Skin epidermis (tissue), 12 donors: Measurements from ENCODE around the gene NRN1L.
"Not testable (repeated sequence)": the region's sequence is repeated elsewhere in the genome, so short reads cannot be mapped to it uniquely, and the experiment has no call there.

Experiments used
- H3K27ac ChIP-seq, 21 experiments: fragments of 200-600 bp; sonication (generic) in 11 of 21; one replicate each; pipeline ENCODE4 v1.5.0; 2020; ENCODE audit warnings: mild to moderate bottlenecking in 3 of 21, inconsistent platforms in 2 of 21, moderate library complexity in 2 of 21
- H3K4me3 ChIP-seq, 7 experiments: fragments of 200-600 bp; sonication (generic) in 2 of 7; one replicate each; pipeline ENCODE4 v1.5.0; 2020; ENCODE audit warnings: inconsistent platforms in 2 of 7, mild to moderate bottlenecking in 2 of 7, moderate library complexity in 1 of 7

NRN1L gene

DNA sequence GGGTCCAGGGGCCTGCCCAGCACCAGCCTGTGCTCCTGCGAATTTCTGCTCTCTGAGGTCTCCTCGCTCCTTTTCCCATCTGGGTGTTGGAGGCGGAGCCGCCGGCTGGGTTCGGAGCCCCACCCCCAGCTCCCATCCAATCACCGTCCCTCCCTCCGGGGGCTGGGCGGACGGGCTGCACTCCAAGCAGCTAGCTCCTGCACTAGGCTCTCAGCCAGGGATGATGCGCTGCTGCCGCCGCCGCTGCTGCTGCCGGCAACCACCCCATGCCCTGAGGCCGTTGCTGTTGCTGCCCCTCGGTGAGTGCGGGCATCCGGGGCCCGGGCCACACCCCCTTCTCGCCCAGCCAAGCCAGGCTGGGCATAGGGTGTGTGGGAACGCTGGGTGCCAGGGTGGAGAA, at the start of gene NRN1L:
Gene NRN1L, plus strand, starts transcription at position 202 of the 400 bp plus-strand sequence. Its CDS starts 19 bp downstream, at position 221.
- peak within 1 kb of the TSS in 1 of 21 experiments; percentile 26 for H3K27ac ChIP-seq
- no peak within 1 kb of the TSS for H3K4me3 ChIP-seq

DNA sequence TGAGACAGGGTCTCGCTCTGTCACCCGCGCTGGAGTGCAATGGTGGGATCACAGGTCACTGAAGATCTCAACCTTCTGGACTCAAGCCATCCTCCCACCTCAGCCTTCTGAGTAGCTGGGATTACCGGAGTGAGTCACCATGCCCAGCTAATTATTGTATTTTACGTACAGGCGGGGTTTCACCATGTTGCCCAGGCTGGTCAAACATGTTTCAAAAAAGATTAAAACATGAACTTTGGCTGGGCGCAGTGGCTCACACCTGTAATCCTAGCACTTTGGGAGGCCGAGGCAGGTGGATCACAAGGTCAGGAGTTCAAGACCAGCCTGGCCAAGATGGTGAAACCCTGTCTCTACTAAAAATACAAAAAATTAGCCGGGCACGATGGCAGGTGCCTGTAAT, 47.5 kb upstream of the NRN1L start:
- not testable (repeated sequence) for H3K4me3 ChIP-seq

DNA sequence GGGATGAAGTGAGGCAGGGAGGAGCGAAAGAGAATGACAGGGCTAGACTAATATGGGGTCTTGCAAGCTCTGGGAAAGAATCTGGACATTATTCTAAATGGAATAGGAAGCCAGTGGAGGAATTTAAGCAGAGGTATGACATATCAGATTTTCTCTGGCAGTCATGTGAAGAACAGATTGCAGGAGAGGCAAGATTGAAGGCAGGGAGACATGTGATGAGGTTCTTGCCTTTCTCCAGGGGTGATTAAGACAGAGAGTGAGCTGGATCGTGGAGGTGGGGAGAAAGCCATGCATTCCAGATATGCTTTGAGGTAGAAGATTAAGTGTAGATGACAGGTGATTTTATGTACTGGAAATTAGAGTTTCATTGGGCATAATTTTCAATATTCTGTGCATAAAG, 46.9 kb upstream of the NRN1L start:
- H3K27ac ChIP-seq = no peak overlapping the region
- no peak overlapping the region for H3K4me3 ChIP-seq

More for the DNA sequence above, 47.5 kb upstream of the NRN1L start:
- not testable (repeated sequence) for H3K27ac ChIP-seq

DNA sequence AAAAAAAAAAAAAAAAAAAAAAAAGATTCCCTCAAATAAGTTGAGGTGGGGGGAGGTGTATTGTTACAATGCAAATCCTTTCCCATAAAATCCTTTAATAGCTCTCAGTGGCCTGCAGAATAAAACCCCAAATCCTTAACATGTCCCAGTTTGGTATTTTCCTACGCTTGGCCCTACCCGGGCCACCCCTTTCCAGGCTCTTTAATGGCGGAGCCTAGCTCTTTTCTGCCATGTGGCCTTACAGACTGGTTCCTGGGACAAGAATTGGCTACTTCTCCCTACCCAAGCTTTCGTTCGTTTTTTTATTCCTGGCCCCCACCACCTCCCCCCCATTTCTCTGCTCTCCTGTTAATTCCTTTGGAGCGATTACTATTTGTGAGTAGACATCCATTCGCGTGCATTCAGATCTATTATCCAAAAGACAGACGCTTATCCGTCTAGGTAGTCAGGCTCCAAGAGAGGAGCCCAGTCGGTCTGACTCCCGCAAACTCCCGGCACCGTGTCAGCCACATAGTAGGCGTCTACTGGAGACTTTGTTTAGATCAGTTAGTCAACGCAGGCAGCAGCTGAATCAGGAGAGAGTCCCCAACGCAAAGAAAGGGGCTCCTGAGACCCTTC, 43.4 kb upstream of the NRN1L start:
- Histone ChIP-seq H3K4me3 (peak overlapping the region; percentile 67 to 84 (median 71)), H3K27ac (peak overlapping the region in 20 of 21 experiments; percentile 93 to 100 (median 99))

DNA sequence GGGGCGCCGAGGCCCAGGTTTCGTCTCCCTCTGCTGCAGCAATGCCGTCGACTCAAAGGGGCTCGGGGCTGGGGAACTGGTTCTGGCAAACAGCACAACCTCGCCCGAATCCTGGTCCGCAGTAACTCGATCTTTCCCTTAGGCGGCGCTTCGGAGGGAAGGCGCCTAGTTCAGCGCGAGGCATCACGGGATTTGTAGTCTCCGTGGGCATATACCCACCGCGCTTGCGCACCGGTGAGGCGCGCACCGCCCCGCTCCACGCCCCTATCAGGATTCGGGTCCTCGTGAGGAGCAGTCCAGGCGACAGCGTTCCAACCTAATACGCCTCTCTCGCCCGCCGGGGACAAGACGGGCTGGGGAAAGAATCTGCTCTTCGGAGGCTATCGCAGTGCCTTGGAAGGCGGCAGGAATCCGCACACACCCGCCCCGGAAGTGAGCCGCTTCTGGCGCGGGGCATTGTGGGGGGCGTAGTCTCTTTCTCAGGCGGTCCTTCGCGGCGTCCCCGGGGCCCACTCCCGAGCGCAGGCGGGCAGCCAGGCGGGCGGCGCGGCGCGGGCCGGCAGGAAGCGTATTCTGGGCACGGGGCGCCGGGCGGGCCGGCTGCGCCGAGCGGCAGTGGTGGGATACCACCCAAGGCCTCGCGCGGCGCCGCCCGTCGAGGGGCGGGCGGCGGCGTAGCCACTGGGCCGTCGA, 42.7 kb upstream of the NRN1L start, which contains the start of gene THAP11:
Gene THAP11, plus strand, starts transcription at position 505 of the 693 bp plus-strand sequence. CDS start 235 bp downstream, outside the sequence.
- H3K27ac ChIP-seq = peak within 1 kb of the TSS; percentile 78 to 100 (median 99)

DNA sequence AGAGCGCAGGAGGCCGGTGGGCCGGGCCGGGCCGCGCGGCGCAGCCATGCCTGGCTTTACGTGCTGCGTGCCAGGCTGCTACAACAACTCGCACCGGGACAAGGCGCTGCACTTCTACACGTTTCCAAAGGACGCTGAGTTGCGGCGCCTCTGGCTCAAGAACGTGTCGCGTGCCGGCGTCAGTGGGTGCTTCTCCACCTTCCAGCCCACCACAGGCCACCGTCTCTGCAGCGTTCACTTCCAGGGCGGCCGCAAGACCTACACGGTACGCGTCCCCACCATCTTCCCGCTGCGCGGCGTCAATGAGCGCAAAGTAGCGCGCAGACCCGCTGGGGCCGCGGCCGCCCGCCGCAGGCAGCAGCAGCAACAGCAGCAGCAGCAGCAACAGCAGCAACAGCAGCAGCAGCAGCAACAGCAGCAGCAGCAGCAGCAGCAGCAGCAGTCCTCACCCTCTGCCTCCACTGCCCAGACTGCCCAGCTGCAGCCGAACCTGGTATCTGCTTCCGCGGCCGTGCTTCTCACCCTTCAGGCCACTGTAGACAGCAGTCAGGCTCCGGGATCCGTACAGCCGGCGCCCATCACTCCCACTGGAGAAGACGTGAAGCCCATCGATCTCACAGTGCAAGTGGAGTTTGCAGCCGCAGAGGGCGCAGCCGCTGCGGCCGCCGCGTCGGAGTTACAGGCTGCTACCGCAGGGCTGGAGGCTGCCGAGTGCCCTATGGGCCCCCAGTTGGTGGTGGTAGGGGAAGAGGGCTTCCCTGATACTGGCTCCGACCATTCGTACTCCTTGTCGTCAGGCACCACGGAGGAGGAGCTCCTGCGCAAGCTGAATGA, 42.0 kb upstream of the NRN1L start:
- H3K4me3 ChIP-seq = peak overlapping the region; percentile 67 to 84 (median 71)
- peak overlapping the region; percentile 78 to 100 (median 99) for H3K27ac ChIP-seq

More for the DNA sequence above, 42.7 kb upstream of the NRN1L start, which contains the start of gene THAP11:
- H3K4me3 ChIP-seq = peak within 1 kb of the TSS; percentile 67 to 84 (median 71)

DNA sequence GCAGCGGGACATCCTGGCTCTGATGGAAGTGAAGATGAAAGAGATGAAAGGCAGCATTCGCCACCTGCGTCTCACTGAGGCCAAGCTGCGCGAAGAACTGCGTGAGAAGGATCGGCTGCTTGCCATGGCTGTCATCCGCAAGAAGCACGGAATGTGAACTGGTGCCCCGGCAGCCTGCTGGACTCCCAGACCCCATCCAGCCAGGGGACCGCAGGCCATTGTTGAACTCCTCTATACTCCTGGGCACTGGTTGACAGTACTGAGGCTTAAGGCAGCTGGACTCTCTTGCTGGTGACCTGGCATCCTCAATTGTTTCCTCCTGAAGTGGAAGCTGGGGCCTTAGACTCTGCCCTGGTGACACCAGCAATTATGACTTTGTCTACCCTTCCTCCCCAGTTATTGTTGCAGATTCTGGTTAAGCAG, 41.3 kb upstream of the NRN1L start:
- peak overlapping the region in 19 of 21 experiments; percentile 93 to 100 (median 99) for H3K27ac ChIP-seq

DNA sequence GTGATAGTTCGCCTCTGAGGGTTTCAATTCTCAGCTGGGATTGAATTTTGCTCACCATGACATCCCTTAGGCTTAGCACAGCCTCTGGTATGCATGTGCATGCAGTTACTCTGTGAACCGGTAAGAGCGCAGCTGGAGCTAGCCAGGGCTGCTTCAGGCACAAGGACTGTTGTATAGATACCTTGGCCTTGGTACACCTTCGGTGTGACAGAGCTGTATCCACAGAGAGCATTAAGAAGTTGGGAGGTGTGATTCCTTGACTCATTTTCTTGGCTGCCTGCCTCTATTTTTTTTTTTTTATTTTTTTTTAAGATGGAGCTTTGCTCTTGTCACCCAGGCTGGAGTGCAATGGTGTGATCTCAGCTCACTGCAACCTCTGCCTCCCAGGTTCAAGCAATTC, 40.2 kb upstream of the NRN1L start:
- peak overlapping the region in 8 of 21 experiments; percentile 29 to 99 (median 94) for H3K27ac ChIP-seq
- no peak overlapping the region for H3K4me3 ChIP-seq

More for the DNA sequence above, 41.3 kb upstream of the NRN1L start:
- peak overlapping the region; percentile 67 to 84 (median 71) for H3K4me3 ChIP-seq

DNA sequence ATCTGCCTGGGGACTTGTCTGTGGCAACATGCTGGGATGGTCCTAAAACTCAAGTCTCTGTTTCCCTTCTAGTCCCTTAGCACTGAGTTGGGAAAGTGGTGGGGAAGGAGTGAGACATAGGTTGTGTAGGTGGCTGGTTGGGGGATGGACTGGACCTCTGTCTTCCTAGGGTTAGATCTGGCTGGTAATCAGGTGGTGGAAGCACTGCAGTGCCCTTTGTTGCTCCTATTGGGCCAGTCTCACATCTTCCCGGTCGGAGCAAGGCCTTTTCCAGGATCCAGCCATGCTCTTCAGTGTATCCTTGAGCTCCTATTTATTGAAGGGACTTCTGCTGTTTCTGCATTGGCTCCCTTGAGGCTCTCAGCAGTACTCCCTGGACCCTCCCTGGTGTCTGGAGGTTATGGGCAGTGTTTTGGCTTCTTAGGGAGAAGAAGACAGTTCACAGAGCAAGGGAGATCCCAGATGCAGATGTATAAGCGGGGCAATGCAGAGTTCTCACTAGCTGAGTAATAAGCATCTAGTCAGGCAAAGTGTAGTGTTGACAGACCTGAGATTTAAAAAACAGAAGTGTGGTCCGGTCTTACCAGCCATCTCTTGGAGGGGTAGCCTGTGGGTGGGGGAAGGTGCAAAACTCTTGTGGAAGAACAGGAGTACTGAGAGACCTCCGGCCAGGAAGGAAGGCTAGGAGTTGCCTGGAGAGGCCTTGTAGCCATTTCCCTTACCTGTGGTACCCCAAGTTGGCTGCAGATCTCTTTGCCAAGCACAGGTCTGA, 39.2 kb upstream of the NRN1L start:
- peak overlapping the region in 20 of 21 experiments; percentile 88 to 98 (median 93) for H3K27ac ChIP-seq

DNA sequence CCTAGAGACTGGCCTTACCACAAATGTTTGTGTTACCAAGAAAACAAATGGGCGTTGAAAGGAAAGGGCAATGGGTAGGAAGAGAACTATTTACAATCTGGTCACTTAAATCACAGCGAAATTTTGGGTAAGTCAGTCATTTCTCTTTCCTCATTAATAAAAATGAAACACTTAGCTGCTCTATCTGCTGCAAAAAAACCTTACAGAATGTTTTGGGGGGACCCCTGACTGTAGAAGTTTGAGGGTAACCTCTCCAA, 38.7 kb upstream of the NRN1L start:
- peak overlapping the region; percentile 65 to 97 (median 90) for H3K4me3 ChIP-seq

More for the DNA sequence above, 39.2 kb upstream of the NRN1L start:
- peak overlapping the region in 3 of 7 experiments; percentile 65 to 97 (median 96) for H3K4me3 ChIP-seq

DNA sequence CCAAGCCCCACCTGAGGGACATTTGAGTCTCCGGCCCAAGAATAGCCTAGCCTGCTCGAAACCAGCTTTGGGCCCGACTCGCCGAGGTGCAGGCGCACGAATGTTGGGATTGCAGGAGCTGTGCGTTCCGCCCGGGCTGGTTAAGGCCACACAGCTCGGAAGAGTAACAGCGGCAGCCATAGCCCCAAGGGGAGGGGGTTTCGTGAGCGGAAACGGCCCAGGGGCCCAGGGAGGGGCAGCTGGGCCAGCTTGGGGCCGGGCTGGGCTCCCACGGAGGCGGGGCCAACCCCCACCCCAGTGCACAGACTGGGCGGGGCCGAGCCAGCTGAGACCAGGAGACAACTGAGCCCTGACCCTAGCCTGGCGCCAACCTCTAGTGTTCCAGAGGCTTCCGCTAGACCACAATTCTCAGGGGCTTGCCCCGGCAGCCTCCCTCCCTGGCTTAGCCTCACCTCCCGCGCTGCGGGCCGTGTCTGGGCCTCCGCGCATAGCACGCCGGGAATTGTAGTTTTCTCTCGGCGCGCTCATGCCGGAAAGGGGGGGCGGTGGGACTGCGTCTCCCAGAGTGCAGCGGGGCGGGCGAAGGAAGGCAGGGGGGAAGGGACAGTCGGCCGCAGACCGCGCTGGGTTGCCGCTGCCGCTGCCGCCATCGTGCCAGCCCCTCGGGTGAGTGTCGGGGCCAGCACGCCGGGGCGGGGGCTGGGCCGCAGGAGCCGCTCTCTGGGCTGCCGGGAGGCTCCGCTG, 38.2 kb upstream of the NRN1L start, which contains the start of gene NUTF2:
Gene NUTF2, plus strand, starts transcription at position 614 of the 744 bp plus-strand sequence. CDS start 18,198 bp downstream, outside the sequence.
- Histone ChIP-seq H3K4me3 (peak within 1 kb of the TSS; percentile 65 to 97 (median 90)), H3K27ac (peak within 1 kb of the TSS; percentile 71 to 98 (median 93))

More for the DNA sequence above, 38.7 kb upstream of the NRN1L start:
- H3K27ac ChIP-seq = peak overlapping the region in 20 of 21 experiments; percentile 88 to 98 (median 93)

DNA sequence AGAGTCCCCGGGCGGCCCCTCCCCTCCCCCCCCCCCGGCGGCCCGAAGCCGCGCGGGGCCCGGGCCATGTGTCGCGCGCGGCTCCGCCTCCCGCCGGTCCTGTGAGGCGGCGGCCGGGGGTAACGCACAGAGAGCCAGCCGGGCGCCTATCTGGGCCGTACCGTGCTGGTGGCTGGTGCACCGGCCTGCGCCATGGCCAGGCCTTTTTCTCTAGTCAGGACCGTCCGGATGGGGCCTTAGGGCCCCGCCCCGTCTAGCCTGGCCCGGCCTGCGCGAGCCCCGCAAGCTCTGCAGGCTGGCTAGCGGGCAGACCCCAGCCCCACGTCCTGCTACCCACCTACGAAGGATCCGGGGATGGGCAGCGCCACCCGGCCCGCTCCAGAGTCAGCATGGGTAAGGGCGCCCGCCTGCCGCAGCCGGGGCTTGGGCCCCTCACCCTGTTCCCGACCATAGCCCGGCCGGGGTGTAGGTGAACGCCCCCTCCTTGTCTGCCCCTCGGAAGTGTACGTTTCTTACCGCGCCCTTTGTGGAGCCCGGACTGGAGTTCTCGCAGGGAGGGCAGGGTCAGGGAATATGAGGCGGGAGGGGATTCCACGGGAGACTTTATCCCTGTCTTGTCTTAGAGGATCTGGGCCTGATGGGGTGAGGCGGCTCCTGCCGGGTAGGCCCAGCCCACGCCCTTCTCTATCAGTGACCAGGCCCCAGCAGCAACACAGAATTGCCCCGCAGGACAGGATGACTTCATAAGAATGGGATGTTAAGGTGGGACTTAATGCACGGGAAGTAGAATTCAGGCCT, 37.4 kb upstream of the NRN1L start, which contains the start of gene CENPT:
Gene CENPT, minus strand, starts transcription at position 630 of the 798 bp plus-strand sequence. CDS start 13,834 bp downstream, outside the sequence.
- Histone ChIP-seq H3K4me3 (peak within 1 kb of the TSS; percentile 65 to 97 (median 90)), H3K27ac (peak within 1 kb of the TSS; percentile 71 to 98 (median 93))

DNA sequence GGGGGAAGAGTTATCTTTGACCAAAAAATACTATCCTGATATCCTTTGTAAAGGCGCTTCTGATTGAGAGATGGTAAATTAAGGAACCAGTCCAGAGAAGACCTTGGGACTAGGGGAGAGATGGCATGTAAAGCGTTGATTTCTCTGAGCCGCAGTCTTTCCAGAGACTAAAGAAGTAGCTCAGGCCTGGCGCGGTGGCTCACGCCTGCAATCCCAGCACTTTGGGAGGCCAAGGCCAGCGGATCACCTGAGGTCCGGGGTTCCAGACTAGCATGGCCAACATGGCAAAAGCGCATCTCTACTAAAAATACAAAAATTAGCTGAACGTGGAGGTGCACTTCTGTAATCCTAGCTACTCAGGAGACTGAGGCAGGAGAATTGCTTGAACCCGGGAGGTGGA, 36.6 kb upstream of the NRN1L start:
- peak overlapping the region in 18 of 21 experiments; percentile 57 to 98 (median 92) for H3K27ac ChIP-seq
- H3K4me3 ChIP-seq = peak overlapping the region in 6 of 7 experiments; percentile 65 to 97 (median 90)

DNA sequence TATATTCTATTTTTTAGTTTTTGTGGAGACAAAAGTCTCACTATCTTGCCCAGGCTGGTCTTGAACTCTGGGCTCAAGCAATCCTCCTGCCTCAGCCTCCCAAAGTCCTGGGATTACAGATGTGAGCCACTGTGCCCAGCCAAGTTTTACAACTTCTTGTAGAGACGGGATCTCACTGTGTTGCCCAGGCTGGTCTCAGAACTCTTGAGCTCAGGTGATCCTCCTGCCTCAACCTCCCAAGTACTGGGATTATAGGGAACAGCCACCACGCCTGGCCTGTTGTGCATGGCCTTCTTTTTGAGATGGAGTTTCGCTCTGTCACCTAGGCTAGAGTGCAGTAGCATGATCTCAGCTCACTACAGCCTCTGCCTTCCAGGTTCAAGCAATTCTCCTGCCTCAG, 31.0 kb upstream of the NRN1L start:
- H3K27ac ChIP-seq = no peak overlapping the region
- no peak overlapping the region for H3K4me3 ChIP-seq

DNA sequence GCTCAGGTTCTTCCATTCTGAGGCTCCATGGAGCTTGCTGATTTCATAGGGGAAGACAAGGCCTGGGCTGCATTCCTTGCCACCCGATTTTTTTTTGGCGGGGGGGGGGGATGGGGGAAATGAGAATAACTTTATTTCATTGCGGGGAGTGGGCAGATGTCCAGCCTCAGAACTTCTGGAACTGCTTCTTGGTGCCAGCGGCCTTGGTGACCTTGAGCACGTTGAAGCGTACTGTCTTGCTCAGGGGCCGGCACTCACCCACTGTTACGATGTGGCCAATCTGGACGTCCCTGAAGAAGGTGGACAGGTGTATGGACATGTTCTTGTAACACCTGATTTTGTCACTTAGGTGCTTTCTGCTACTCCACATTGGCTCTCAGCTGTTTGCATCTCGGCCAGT, 28.9 kb upstream of the NRN1L start:
- Histone ChIP-seq H3K4me3 (no peak overlapping the region), H3K27ac (peak overlapping the region in 4 of 21 experiments; percentile 2 to 76 (median 17))

DNA sequence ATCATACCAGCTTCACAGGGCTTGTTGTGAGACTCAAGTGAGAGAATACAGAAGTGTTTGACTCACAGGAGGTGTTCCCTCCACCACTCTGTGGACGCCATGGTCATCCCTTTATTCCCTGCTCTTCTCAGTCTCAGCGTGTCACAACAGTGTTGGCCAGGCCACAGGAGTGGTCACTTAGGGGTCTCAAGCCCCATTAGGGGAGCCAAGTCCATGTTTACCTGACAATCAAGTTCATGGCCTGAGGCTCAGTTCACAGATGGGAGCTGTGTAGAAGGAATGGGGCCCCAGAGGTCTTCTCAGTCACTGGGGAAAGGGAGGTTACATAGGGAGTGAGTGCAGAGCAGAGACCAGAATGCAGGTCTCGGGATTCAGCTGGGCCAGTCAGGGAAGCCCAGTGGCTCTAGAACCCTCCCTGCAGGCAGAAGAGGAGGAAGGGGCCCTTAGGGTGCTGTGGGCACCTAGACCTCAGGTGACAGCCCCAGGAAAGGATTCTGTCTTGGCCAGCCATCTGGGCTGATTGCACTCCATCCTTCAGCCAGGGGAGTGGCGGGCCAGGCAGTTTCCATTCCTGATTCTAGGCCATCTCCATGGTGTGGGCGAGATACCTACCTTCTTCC, 27.6 kb upstream of the NRN1L start:
- H3K27ac ChIP-seq = peak overlapping the region in 19 of 21 experiments; percentile 1 to 86 (median 76)
- H3K4me3 ChIP-seq = no peak overlapping the region
